ENCODE results near the gene CHCHD3. TPM values are rescaled to one million over a fixed set of nuclear protein-coding genes. Genes with fewer than 3 reads are reported as not detected.

CHCHD3 gene
- polyA plus RNA-seq, 3 donors = 30.5 to 56.7 (median 48.8) TPM

GRCh38 chr7:132769280-132769679 is 312.6 kb downstream of the CHCHD3 start:
- H4K20me1 ChIP-seq (ENCODE audit: insufficient read depth, low read length) = no peaks in the 10 kb centered on the region
- H3K4me1 Mint-ChIP-seq = peaks cover 6% of the 10 kb centered on the region
- H3K9ac ChIP-seq (ENCODE audit: insufficient read depth, low read length, poor library complexity, severe bottlenecking) = no peak overlapping the region
- no peaks in the 10 kb centered on the region for H3K36me3 Mint-ChIP-seq
- H3K9me3 ChIP-seq (replicated peaks in 1 of 2; ENCODE audit: control insufficient read depth in 1 of 2, insufficient read depth in 1 of 2, low read length in 2 of 2) = peaks cover 2 to 9% of the 10 kb centered on the region in 2 donors
- DNase-seq = no peak
- no peaks in the 10 kb centered on the region for H3K4me1 ChIP-seq (ENCODE audit: control insufficient read depth in 1 of 2, insufficient read depth in 2 of 2, low read length in 2 of 2)
- H3K4me2 ChIP-seq (replicated peaks; ENCODE audit: extremely low read depth, low read length, poor library complexity, severe bottlenecking) = no peak overlapping the region
- no peak overlapping the region for H3K27ac ChIP-seq (ENCODE audit: low read depth in 1 of 2, low read length in 2 of 2)
- no peak overlapping the region for H3K4me3 ChIP-seq (replicated peaks in 1 of 3; ENCODE audit: low read depth in 2 of 3, low read length in 3 of 3)
- H3K27me3 Mint-ChIP-seq (ENCODE audit: low read depth in 3 of 3) = peaks cover 0 to 3% (median 2%) of the 10 kb centered on the region in 3 donors
- no peak overlapping the region for H3K4me3 Mint-ChIP-seq
- no peaks in the 10 kb centered on the region for H3K27me3 ChIP-seq (ENCODE audit: control insufficient read depth in 2 of 2, insufficient read depth in 2 of 2, low read length in 2 of 2)
- no peaks in the 10 kb centered on the region for H3K36me3 ChIP-seq (replicated peaks in 1 of 2; ENCODE audit: control insufficient read depth in 1 of 2, insufficient read depth in 2 of 2, low read length in 2 of 2)
- H3K79me2 ChIP-seq (ENCODE audit: insufficient read depth, low read length) = no peaks in the 10 kb centered on the region
- no peak overlapping the region for H3K27ac Mint-ChIP-seq
- TF ChIP-seq CTCF (IDR thresholded peaks at IDR 0.05) = no peak
- intact Hi-C loops (cut with micrococcal nuclease) = no loop called here
- WGBS (ENCODE audit: insufficient coverage) = no CpG with 5 or more reads among the region's 2 CpGs
- no peak overlapping the region for H2AFZ ChIP-seq (ENCODE audit: insufficient read depth, low read depth, low read length, poor library complexity, severe bottlenecking)
- H3K9me3 Mint-ChIP-seq = peaks cover 0 to 16% (median 9%) of the 10 kb centered on the region in 7 donors

GRCh38 chr7:132768099-132768498 is 313.8 kb downstream of the CHCHD3 start:
- no peak overlapping the region for H3K4me3 Mint-ChIP-seq
- TF ChIP-seq CTCF (IDR thresholded peaks at IDR 0.05) = no peak
- Histone ChIP-seq H4K20me1 (ENCODE audit: insufficient read depth, low read length) (no peaks in the 10 kb centered on the region), H3K36me3 (replicated peaks in 1 of 2; ENCODE audit: control insufficient read depth in 1 of 2, insufficient read depth in 2 of 2, low read length in 2 of 2) (no peaks in the 10 kb centered on the region), H3K79me2 (ENCODE audit: insufficient read depth, low read length) (no peaks in the 10 kb centered on the region), H3K9me3 (replicated peaks in 1 of 2; ENCODE audit: control insufficient read depth in 1 of 2, insufficient read depth in 1 of 2, low read length in 2 of 2) (peaks cover 2 to 9% of the 10 kb centered on the region in 2 donors), H3K9ac (ENCODE audit: insufficient read depth, low read length, poor library complexity, severe bottlenecking) (no peak overlapping the region), H2AFZ (ENCODE audit: insufficient read depth, low read depth, low read length, poor library complexity, severe bottlenecking) (no peak overlapping the region), H3K27ac (ENCODE audit: low read depth in 1 of 2, low read length in 2 of 2) (no peak overlapping the region), H3K27me3 (ENCODE audit: control insufficient read depth in 2 of 2, insufficient read depth in 2 of 2, low read length in 2 of 2) (no peaks in the 10 kb centered on the region), H3K4me1 (ENCODE audit: control insufficient read depth in 1 of 2, insufficient read depth in 2 of 2, low read length in 2 of 2) (no peaks in the 10 kb centered on the region), H3K4me2 (replicated peaks; ENCODE audit: extremely low read depth, low read length, poor library complexity, severe bottlenecking) (no peak overlapping the region), H3K4me3 (replicated peaks in 1 of 3; ENCODE audit: low read depth in 2 of 3, low read length in 3 of 3) (no peak overlapping the region)
- no CpG with 5 or more reads among the region's 3 CpGs for WGBS (ENCODE audit: insufficient coverage)
- no peaks in the 10 kb centered on the region for H3K36me3 Mint-ChIP-seq
- no peak overlapping the region for H3K27ac Mint-ChIP-seq
- H3K4me1 Mint-ChIP-seq = peaks cover 6% of the 10 kb centered on the region
- peaks cover 0 to 3% (median 2%) of the 10 kb centered on the region in 3 donors for H3K27me3 Mint-ChIP-seq (ENCODE audit: low read depth in 3 of 3)
- H3K9me3 Mint-ChIP-seq = peaks cover 0 to 16% (median 9%) of the 10 kb centered on the region in 7 donors
- intact Hi-C loops (cut with micrococcal nuclease) = no loop called here
- DNase-seq = no peak
